HCT116 (cell line): ENCODE data around the gene DYNLT3.

Experiments used
- ATF3 ChIP-seq: IDR thresholded peaks from 2 replicates; pipeline ENCODE4 v1.6.1; 2012
- CTCF ChIP-seq, 3 experiments: fragments of 200-600 bp in 1 of 3; sonication (generic) in 1 of 3; IDR thresholded peaks in 2 of 3; conservative IDR thresholded peaks in 1 of 3; 2 replicates each; pipeline ENCODE4 v1.5.1; 2012 to 2017; ENCODE audit warnings: low read depth in 2 of 3, low read length in 2 of 3, antibody characterized with exemption in 1 of 3, borderline replicate concordance in 1 of 3, control low read depth in 1 of 3, mild to moderate bottlenecking in 1 of 3, mixed read lengths in 1 of 3, mixed run types in 1 of 3, moderate library complexity in 1 of 3; ENCODE audit not compliant: insufficient read depth in 1 of 3
- EGR1 ChIP-seq: IDR thresholded peaks from 2 replicates; pipeline ENCODE4 v1.6.1; 2012; ENCODE audit warnings: low read depth
- MAX ChIP-seq: IDR thresholded peaks from 2 replicates; pipeline ENCODE4 v1.6.1; 2012
- POLR2A ChIP-seq: IDR thresholded peaks from 2 replicates; pipeline ENCODE4 v1.7.0; 2011; ENCODE audit warnings: borderline replicate concordance; ENCODE audit not compliant: insufficient read depth, insufficient read length; ENCODE audit errors: extremely low read depth
- POLR2AphosphoS5 ChIP-seq: IDR thresholded peaks from 2 replicates; pipeline ENCODE4 v1.6.1; 2011; ENCODE audit warnings: mild to moderate bottlenecking, low read depth, low read length, moderate library complexity
- SIN3A ChIP-seq: IDR thresholded peaks from 2 replicates; pipeline ENCODE4 v1.6.1; 2012; ENCODE audit warnings: low read depth
- YY1 ChIP-seq: IDR thresholded peaks from 2 replicates; pipeline ENCODE4 v1.6.1; 2011; ENCODE audit warnings: low read length, low read depth, moderate library complexity, mild to moderate bottlenecking; ENCODE audit not compliant: insufficient replicate concordance; ENCODE audit errors: extremely low read depth
- ZBTB33 ChIP-seq: IDR thresholded peaks from 2 replicates; pipeline ENCODE4 v1.6.1; 2011; ENCODE audit warnings: mild to moderate bottlenecking, low read length, moderate library complexity; ENCODE audit not compliant: insufficient replicate concordance; ENCODE audit errors: extremely low read depth
- ZNF274 ChIP-seq: fragments of 200-500 bp; sonication (Bioruptor generic); IDR thresholded peaks from 2 replicates; pipeline ENCODE4 v1.6.1; 2014; ENCODE audit warnings: mild to moderate bottlenecking, low read depth, low read length, inconsistent platforms

GRCh38 chrX:37847733-37848197 is 394 bp upstream of the DYNLT3 start:
- TF ChIP-seq SIN3A, result no peak
- no peak for TF ChIP-seq ZNF274
- no peak for TF ChIP-seq CTCF (IDR thresholded peaks at IDR 0.05 in 2 of 3, conservative IDR thresholded peaks at IDR 0.05 in 1 of 3; ENCODE audit: borderline replicate concordance in 1 of 3, insufficient read depth in 1 of 3, low read depth in 2 of 3, low read length in 2 of 3)
- TF ChIP-seq YY1, result no peak
- no peak for TF ChIP-seq MAX
- no peak for TF ChIP-seq POLR2A
- no peak for TF ChIP-seq EGR1
- no peak for TF ChIP-seq POLR2AphosphoS5
- TF ChIP-seq ZBTB33, result no peak
- TF ChIP-seq ATF3, result no peak
